ENCODE results near the gene GDF7.

GDF7 gene

GRCh38 chr2:20657522-20658235 is 9.3 kb upstream of the GDF7 start:
- DNase-seq: no peak
- peaks cover 34% of the 10 kb centered on the region for H3K27me3 Mint-ChIP-seq
- no peak for ATAC-seq
- H3K4me3 Mint-ChIP-seq: no peak overlapping the region
- H3K27ac Mint-ChIP-seq: no peak overlapping the region
- no peaks in the 10 kb centered on the region for H3K9me3 Mint-ChIP-seq
- no peaks in the 10 kb centered on the region for H3K4me1 Mint-ChIP-seq
- no peaks in the 10 kb centered on the region for H3K36me3 Mint-ChIP-seq (ENCODE audit: low read depth)

DNA sequence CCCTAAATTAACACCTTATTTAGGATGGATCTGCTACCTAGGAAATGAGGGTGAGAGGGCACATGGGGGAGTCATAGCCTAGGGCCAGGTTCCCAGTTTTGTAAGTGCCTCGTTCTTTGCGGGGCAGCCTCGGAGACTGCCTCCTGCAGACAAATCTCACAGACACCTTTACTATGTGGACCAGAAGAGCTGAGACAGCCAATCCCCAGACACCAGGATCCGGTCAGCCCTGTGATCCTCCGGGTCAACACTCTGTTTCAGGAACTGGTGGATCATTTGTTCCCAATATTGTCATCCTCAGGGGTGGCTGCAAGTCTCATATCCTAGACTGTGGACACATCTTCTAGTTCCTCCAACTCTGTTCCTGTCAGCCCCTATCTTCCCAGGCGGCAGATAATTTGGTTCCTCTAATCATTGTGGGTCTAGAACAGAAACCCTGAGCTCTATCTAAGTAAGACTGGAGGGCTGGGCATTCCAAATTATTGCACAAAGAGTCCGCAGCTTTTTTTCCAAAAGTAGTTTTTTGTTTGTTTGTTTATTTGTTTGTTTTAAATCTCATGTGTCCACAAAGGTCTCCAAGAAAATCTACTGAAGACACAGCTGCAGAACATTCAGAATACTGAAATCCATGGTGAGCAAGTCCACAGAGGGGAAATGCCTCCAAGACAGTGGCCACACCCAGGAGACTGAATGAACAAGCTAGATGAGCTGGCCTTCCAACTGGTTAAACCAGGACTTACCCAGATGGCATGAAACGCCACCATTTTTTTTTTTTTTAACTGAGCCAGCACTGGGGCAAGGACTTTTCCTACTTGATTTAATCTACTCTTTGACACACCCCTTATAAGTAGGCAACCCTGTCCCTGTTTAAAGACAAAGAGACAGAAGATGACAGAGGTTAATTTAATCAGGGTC is 6.2 kb upstream of the GDF7 start:
- Mint-ChIP-seq H3K27ac (no peak overlapping the region), H3K36me3 (ENCODE audit: low read depth) (no peaks in the 10 kb centered on the region), H3K4me3 (no peak overlapping the region), H3K9me3 (no peaks in the 10 kb centered on the region), H3K27me3 (peaks cover 62% of the 10 kb centered on the region), H3K4me1 (peaks cover 3% of the 10 kb centered on the region)
- ATAC-seq (no peak), DNase-seq (no peak)

DNA sequence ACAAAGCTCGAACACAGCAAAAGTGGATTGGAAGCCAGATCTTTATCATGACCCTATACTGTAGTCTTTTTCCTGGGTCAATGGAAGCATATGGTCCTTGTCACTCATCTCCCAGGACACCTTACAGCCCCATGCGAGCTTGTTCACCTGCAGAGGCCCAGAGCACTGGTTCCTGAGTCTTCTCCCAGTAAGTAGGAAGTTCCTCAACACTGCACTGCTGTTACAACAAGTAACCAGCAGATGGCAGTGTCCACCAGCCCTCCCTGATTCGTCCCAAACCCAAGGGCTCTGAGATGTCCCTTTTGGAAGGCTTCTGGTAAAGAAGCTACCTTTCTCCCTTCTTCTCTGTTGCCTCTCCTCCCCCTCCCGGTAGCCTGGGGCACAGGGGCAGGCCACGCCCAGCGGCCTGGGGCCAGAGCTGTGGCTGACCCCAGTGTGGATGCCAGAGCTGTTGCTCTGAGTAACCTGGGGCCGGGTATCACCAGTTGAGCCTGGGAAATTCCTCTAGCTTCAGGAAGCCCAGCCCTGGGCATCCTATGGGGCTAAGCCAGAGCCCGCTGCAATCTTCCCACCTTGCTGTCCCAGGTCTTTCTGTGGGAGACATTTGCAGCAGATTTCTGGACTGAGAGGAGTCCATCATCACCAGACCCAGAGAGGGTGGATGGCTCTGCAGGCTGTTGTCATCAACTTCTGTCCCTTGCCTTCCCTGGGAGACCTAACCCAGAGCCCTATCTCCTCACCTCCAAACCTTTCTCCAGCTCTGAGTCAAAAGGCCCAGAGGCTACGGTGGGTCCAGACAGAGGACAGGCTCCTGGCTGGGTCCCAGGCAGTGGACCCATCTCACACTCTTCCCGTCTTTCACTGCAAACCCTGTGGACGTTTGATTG is 5.3 kb upstream of the GDF7 start:
- H3K36me3 Mint-ChIP-seq (ENCODE audit: low read depth): no peaks in the 10 kb centered on the region
- peak; percentile 62 for DNase-seq
- peak; percentile 55 for ATAC-seq
- H3K27me3 Mint-ChIP-seq: peaks cover 69% of the 10 kb centered on the region
- peaks cover 7% of the 10 kb centered on the region for H3K4me1 Mint-ChIP-seq
- H3K9me3 Mint-ChIP-seq: no peaks in the 10 kb centered on the region
- H3K4me3 Mint-ChIP-seq: no peak overlapping the region
- no peak overlapping the region for H3K27ac Mint-ChIP-seq

GRCh38 chr2:20662308-20662937 is 4.5 kb upstream of the GDF7 start:
- no peaks in the 10 kb centered on the region for H3K9me3 Mint-ChIP-seq
- DNase-seq (no peak), ATAC-seq (no peak)
- peaks cover 7% of the 10 kb centered on the region for H3K4me1 Mint-ChIP-seq
- H3K36me3 Mint-ChIP-seq (ENCODE audit: low read depth): no peaks in the 10 kb centered on the region
- H3K4me3 Mint-ChIP-seq: no peak overlapping the region
- no peak overlapping the region for H3K27ac Mint-ChIP-seq
- peaks cover 68% of the 10 kb centered on the region for H3K27me3 Mint-ChIP-seq

DNA sequence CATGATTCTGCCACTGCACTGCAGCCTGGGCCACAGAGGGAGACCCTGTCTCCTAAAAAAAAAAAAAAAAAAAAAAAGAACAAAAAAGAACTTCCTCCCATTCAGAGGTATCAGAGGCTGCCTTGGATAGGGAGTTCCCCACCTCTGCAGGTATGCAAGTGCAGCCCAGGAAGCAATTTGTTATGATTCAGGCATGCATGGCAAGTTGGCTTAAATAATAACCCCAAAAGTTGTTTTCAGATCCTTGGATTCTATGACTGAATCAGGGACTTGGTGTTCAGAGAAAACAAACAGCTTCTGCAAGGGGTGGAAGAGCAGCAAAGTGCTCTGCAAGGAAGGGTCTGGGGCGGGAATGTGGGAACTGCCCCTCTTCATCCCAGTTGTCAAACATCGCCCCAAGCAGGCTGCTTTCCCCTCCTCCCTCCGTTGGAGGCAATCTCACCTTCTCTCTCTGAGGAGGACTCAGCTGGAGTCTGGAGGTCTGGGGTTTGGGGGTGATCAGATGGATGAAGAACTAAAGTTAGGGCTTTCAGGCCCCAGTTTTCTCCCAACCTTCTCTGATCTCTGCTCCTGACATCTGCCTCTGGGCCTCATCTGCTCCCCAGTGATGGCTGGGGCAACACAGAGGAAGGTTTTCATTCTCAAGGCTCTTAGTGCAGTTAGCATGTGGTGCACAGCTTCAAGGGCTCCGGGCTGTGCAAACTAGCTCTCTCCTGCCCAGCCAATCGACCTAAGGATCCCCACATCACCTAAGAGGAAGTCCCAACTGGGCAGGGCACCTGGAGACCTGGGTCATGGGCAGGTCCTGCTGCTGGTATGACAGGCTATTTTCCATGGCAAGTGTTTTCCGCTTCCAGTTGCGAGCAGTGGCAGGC is 3.5 kb upstream of the GDF7 start:
- H3K27me3 Mint-ChIP-seq: peaks cover 76% of the 10 kb centered on the region
- no peak overlapping the region for H3K27ac Mint-ChIP-seq
- no peak for DNase-seq
- no peaks in the 10 kb centered on the region for H3K36me3 Mint-ChIP-seq (ENCODE audit: low read depth)
- ATAC-seq: no peak
- H3K4me3 Mint-ChIP-seq: no peak overlapping the region
- H3K9me3 Mint-ChIP-seq: no peaks in the 10 kb centered on the region
- H3K4me1 Mint-ChIP-seq: peaks cover 9% of the 10 kb centered on the region

- Mint-ChIP-seq H3K36me3 (ENCODE audit: low read depth) (no peaks in the 10 kb centered on the region), H3K4me3 (no peak overlapping the region), H3K4me1 (peaks cover 9% of the 10 kb centered on the region), H3K27ac (no peak overlapping the region), H3K9me3 (no peaks in the 10 kb centered on the region), H3K27me3 (peaks cover 76% of the 10 kb centered on the region)
- DNase-seq (no peak), ATAC-seq (no peak)
Measured at GRCh38 chr2:20664071-20664390, 2.9 kb upstream of the GDF7 start.

DNA sequence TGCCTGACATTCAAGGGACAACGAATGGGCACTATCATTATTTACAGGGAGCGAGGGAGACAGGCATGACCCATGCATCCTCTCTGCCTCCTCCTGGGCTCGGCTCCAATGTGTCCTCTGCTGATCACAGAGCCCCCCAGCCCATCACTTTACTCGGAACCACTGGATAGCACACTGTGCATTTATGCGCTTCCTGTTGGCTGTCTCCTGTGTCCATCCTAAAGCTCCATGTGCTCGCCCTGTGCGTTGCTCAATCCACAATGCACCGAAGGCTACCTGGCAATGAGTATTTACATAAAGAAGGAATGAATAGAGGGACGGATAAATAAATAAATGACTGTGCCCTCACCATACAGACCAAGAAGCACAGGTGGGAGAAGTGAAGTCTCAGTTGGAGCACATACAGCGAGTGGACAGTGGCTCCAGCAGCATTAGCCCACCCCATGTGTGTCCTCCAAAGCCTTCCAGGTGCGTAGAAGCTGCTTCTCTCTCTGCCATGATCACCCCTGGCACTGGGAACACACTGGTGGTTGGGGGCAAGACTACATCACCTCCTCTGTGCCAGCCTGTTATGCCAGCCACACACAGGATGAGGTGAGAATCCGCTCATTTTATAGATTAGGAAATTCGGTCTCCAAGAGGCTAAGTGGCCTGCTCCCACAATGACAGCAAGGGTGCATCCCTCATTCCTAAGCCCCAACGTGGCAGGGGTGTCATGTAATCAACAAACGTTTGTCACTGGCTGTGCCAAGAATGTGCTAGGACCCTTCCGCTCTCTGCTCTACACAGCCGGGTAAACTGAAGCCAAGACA is 2.3 kb upstream of the GDF7 start:
- DNase-seq: no peak
- peaks cover 78% of the 10 kb centered on the region for H3K27me3 Mint-ChIP-seq
- H3K4me3 Mint-ChIP-seq: no peak overlapping the region
- no peaks in the 10 kb centered on the region for H3K36me3 Mint-ChIP-seq (ENCODE audit: low read depth)
- H3K4me1 Mint-ChIP-seq: peaks cover 9% of the 10 kb centered on the region
- no peaks in the 10 kb centered on the region for H3K9me3 Mint-ChIP-seq
- no peak overlapping the region for H3K27ac Mint-ChIP-seq
- ATAC-seq: no peak

GRCh38 chr2:20665243-20666004 is 1.5 kb upstream of the GDF7 start:
- peaks cover 80% of the 10 kb centered on the region for H3K27me3 Mint-ChIP-seq
- no peak overlapping the region for H3K27ac Mint-ChIP-seq
- peak overlapping the region; percentile 70 for H3K4me3 Mint-ChIP-seq
- H3K4me1 Mint-ChIP-seq: peaks cover 12% of the 10 kb centered on the region
- DNase-seq (no peak), ATAC-seq (no peak)
- H3K9me3 Mint-ChIP-seq: no peaks in the 10 kb centered on the region
- no peaks in the 10 kb centered on the region for H3K36me3 Mint-ChIP-seq (ENCODE audit: low read depth)

DNA sequence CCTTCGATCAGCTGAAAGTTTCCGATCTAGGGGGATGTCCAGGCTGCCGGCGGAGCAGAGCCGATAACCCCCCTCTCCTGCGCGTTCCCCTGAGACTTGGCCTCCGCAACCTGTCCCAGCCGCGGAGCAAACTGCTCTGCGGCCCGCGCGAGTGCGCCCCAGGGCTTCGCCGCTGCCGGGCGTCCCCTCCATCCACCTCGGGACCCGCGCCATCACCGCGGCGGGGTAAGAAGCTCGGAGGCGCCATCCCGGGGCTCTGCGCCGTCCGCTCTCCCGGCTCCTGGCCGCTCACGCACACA is 990 bp upstream of the GDF7 start:
- ATAC-seq: no peak
- Mint-ChIP-seq H3K27me3 (peaks cover 75% of the 10 kb centered on the region), H3K27ac (no peak overlapping the region), H3K4me3 (peak overlapping the region; percentile 70), H3K4me1 (peaks cover 12% of the 10 kb centered on the region), H3K36me3 (ENCODE audit: low read depth) (no peaks in the 10 kb centered on the region), H3K9me3 (no peaks in the 10 kb centered on the region)
- no peak for DNase-seq

GRCh38 chr2:20667151-20667530 is 197 bp downstream of the GDF7 start:
- Mint-ChIP-seq H3K4me1 (peaks cover 12% of the 10 kb centered on the region), H3K27me3 (peaks cover 74% of the 10 kb centered on the region), H3K4me3 (no peak overlapping the region), H3K27ac (no peak overlapping the region), H3K9me3 (no peaks in the 10 kb centered on the region), H3K36me3 (ENCODE audit: low read depth) (no peaks in the 10 kb centered on the region)
- no peak for DNase-seq
- no peak for ATAC-seq

GRCh38 chr2:20667531-20668401 is 822 bp downstream of the GDF7 start:
- Mint-ChIP-seq H3K9me3 (no peaks in the 10 kb centered on the region), H3K27ac (no peak overlapping the region), H3K27me3 (peaks cover 73% of the 10 kb centered on the region), H3K4me3 (peak overlapping the region; percentile 24), H3K4me1 (peaks cover 12% of the 10 kb centered on the region), H3K36me3 (ENCODE audit: low read depth) (no peaks in the 10 kb centered on the region)
- no peak for ATAC-seq
- no peak for DNase-seq

DNA sequence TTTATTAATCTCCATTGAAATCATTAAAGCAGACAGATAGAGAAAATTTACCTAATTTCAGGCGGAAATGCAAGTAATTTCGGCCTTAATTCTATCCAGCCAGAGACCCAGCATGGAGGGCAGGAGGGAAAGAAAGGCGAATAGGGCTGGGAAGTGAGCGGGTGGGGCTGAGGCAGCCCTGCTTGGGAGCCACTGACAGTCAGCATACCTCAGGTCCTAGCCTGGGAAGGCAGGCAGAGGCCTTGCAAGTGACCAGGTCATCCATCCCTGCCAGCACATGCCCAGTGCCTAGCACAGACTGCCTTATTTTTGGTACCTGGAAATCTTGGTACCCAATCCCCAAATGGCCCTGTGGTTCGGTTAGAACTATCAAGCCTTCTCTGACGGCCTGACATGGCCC is 1.5 kb downstream of the GDF7 start:
- H3K27ac Mint-ChIP-seq: no peak overlapping the region
- DNase-seq: no peak
- no peak for ATAC-seq
- H3K4me1 Mint-ChIP-seq: peaks cover 12% of the 10 kb centered on the region
- H3K36me3 Mint-ChIP-seq (ENCODE audit: low read depth): no peaks in the 10 kb centered on the region
- no peak overlapping the region for H3K4me3 Mint-ChIP-seq
- peaks cover 73% of the 10 kb centered on the region for H3K27me3 Mint-ChIP-seq
- H3K9me3 Mint-ChIP-seq: no peaks in the 10 kb centered on the region
